ENCODE data around the gene IMP4.

Gene IMP4

GRCh38 chr2:130376433-130377293 lies 34.0 kb downstream of the IMP4 start:
- Histone ChIP-seq H3K36me3 (ENCODE audit: control insufficient read depth, insufficient read depth, low read length) (no peaks in the 10 kb centered on the region), H3K4me1 (ENCODE audit: control insufficient read depth, insufficient read depth, low read length) (peaks cover 16% of the 10 kb centered on the region), H3K9ac (ENCODE audit: low read length) (no peak overlapping the region), H3K27me3 (ENCODE audit: control insufficient read depth, insufficient read depth, low read length) (no peaks in the 10 kb centered on the region), H3K9me3 (ENCODE audit: control insufficient read depth, low read length) (no peaks in the 10 kb centered on the region), H3K4me3 (ENCODE audit: low read length) (no peak overlapping the region)

GRCh38 chr2:130377491-130377890 lies 34.8 kb downstream of the IMP4 start:
- Histone ChIP-seq H3K9ac (ENCODE audit: low read length) (no peak overlapping the region), H3K9me3 (ENCODE audit: control insufficient read depth, low read length) (no peaks in the 10 kb centered on the region), H3K27me3 (ENCODE audit: control insufficient read depth, insufficient read depth, low read length) (no peaks in the 10 kb centered on the region), H3K4me3 (ENCODE audit: low read length) (no peak overlapping the region), H3K4me1 (ENCODE audit: control insufficient read depth, insufficient read depth, low read length) (peaks cover 12% of the 10 kb centered on the region), H3K36me3 (ENCODE audit: control insufficient read depth, insufficient read depth, low read length) (no peaks in the 10 kb centered on the region)

GRCh38 chr2:130378206-130378897 lies 35.7 kb downstream of the IMP4 start:
- H3K27me3 ChIP-seq (ENCODE audit: control insufficient read depth, insufficient read depth, low read length) = no peaks in the 10 kb centered on the region
- no peaks in the 10 kb centered on the region for H3K9me3 ChIP-seq (ENCODE audit: control insufficient read depth, low read length)
- H3K4me1 ChIP-seq (ENCODE audit: control insufficient read depth, insufficient read depth, low read length) = peaks cover 8% of the 10 kb centered on the region
- H3K36me3 ChIP-seq (ENCODE audit: control insufficient read depth, insufficient read depth, low read length) = no peaks in the 10 kb centered on the region
- no peak overlapping the region for H3K9ac ChIP-seq (ENCODE audit: low read length)
- no peak overlapping the region for H3K4me3 ChIP-seq (ENCODE audit: low read length)

GRCh38 chr2:130378898-130379214 lies 36.2 kb downstream of the IMP4 start:
- Histone ChIP-seq H3K4me1 (ENCODE audit: control insufficient read depth, insufficient read depth, low read length) (peaks cover 3% of the 10 kb centered on the region), H3K36me3 (ENCODE audit: control insufficient read depth, insufficient read depth, low read length) (no peaks in the 10 kb centered on the region), H3K27me3 (ENCODE audit: control insufficient read depth, insufficient read depth, low read length) (no peaks in the 10 kb centered on the region), H3K4me3 (ENCODE audit: low read length) (no peak overlapping the region), H3K9ac (ENCODE audit: low read length) (no peak overlapping the region), H3K9me3 (ENCODE audit: control insufficient read depth, low read length) (no peaks in the 10 kb centered on the region)

GRCh38 chr2:130380096-130380934 lies 37.6 kb downstream of the IMP4 start:
- Histone ChIP-seq H3K9me3 (ENCODE audit: control insufficient read depth, low read length) (no peaks in the 10 kb centered on the region), H3K4me1 (ENCODE audit: control insufficient read depth, insufficient read depth, low read length) (no peaks in the 10 kb centered on the region), H3K36me3 (ENCODE audit: control insufficient read depth, insufficient read depth, low read length) (no peaks in the 10 kb centered on the region), H3K4me3 (ENCODE audit: low read length) (no peak overlapping the region), H3K9ac (ENCODE audit: low read length) (no peak overlapping the region), H3K27me3 (ENCODE audit: control insufficient read depth, insufficient read depth, low read length) (no peaks in the 10 kb centered on the region)

- Histone ChIP-seq H3K36me3 (ENCODE audit: control insufficient read depth, insufficient read depth, low read length) (no peaks in the 10 kb centered on the region), H3K27me3 (ENCODE audit: control insufficient read depth, insufficient read depth, low read length) (no peaks in the 10 kb centered on the region), H3K4me3 (ENCODE audit: low read length) (no peak overlapping the region), H3K9ac (ENCODE audit: low read length) (no peak overlapping the region), H3K4me1 (ENCODE audit: control insufficient read depth, insufficient read depth, low read length) (no peaks in the 10 kb centered on the region), H3K9me3 (ENCODE audit: control insufficient read depth, low read length) (no peaks in the 10 kb centered on the region)
Measured at GRCh38 chr2:130381145-130381544, 38.4 kb downstream of the IMP4 start.

- H3K9me3 ChIP-seq (ENCODE audit: control insufficient read depth, low read length) = no peaks in the 10 kb centered on the region
- no peaks in the 10 kb centered on the region for H3K36me3 ChIP-seq (ENCODE audit: control insufficient read depth, insufficient read depth, low read length)
- no peaks in the 10 kb centered on the region for H3K27me3 ChIP-seq (ENCODE audit: control insufficient read depth, insufficient read depth, low read length)
- no peak overlapping the region for H3K9ac ChIP-seq (ENCODE audit: low read length)
- H3K4me3 ChIP-seq (ENCODE audit: low read length) = no peak overlapping the region
- no peaks in the 10 kb centered on the region for H3K4me1 ChIP-seq (ENCODE audit: control insufficient read depth, insufficient read depth, low read length)
Measured at GRCh38 chr2:130381619-130382018, 38.9 kb downstream of the IMP4 start.

- no peak overlapping the region for H3K4me3 ChIP-seq (ENCODE audit: low read length)
- H3K27me3 ChIP-seq (ENCODE audit: control insufficient read depth, insufficient read depth, low read length) = no peaks in the 10 kb centered on the region
- no peaks in the 10 kb centered on the region for H3K36me3 ChIP-seq (ENCODE audit: control insufficient read depth, insufficient read depth, low read length)
- H3K9me3 ChIP-seq (ENCODE audit: control insufficient read depth, low read length) = no peaks in the 10 kb centered on the region
- H3K4me1 ChIP-seq (ENCODE audit: control insufficient read depth, insufficient read depth, low read length) = no peaks in the 10 kb centered on the region
- H3K9ac ChIP-seq (ENCODE audit: low read length) = no peak overlapping the region
Measured at GRCh38 chr2:130382313-130382917, 39.7 kb downstream of the IMP4 start.

- no peaks in the 10 kb centered on the region for H3K36me3 ChIP-seq (ENCODE audit: control insufficient read depth, insufficient read depth, low read length)
- H3K4me3 ChIP-seq (ENCODE audit: low read length) = no peak overlapping the region
- no peaks in the 10 kb centered on the region for H3K9me3 ChIP-seq (ENCODE audit: control insufficient read depth, low read length)
- H3K27me3 ChIP-seq (ENCODE audit: control insufficient read depth, insufficient read depth, low read length) = no peaks in the 10 kb centered on the region
- H3K4me1 ChIP-seq (ENCODE audit: control insufficient read depth, insufficient read depth, low read length) = peaks cover 14% of the 10 kb centered on the region
- no peak overlapping the region for H3K9ac ChIP-seq (ENCODE audit: low read length)
Measured at GRCh38 chr2:130385709-130386108, 43.0 kb downstream of the IMP4 start.

GRCh38 chr2:130387071-130387400 lies 44.3 kb downstream of the IMP4 start:
- Histone ChIP-seq H3K4me3 (ENCODE audit: low read length) (no peak overlapping the region), H3K9me3 (ENCODE audit: control insufficient read depth, low read length) (no peaks in the 10 kb centered on the region), H3K4me1 (ENCODE audit: control insufficient read depth, insufficient read depth, low read length) (peaks cover 17% of the 10 kb centered on the region), H3K9ac (ENCODE audit: low read length) (no peak overlapping the region), H3K27me3 (ENCODE audit: control insufficient read depth, insufficient read depth, low read length) (no peaks in the 10 kb centered on the region), H3K36me3 (ENCODE audit: control insufficient read depth, insufficient read depth, low read length) (no peaks in the 10 kb centered on the region)

- Histone ChIP-seq H3K4me1 (ENCODE audit: control insufficient read depth, insufficient read depth, low read length) (peaks cover 17% of the 10 kb centered on the region), H3K9me3 (ENCODE audit: control insufficient read depth, low read length) (no peaks in the 10 kb centered on the region), H3K4me3 (ENCODE audit: low read length) (no peak overlapping the region), H3K36me3 (ENCODE audit: control insufficient read depth, insufficient read depth, low read length) (no peaks in the 10 kb centered on the region), H3K9ac (ENCODE audit: low read length) (no peak overlapping the region), H3K27me3 (ENCODE audit: control insufficient read depth, insufficient read depth, low read length) (no peaks in the 10 kb centered on the region)
Measured at GRCh38 chr2:130387804-130388203, 45.1 kb downstream of the IMP4 start.
